Activated gamma-delta T cell (primary cell): ENCODE measurements around the gene POLR2J.
"Not testable (repeated sequence)": the region's sequence is repeated elsewhere in the genome, so short reads cannot be mapped to it uniquely, and the experiment has no call there.

ENCODE experiments used
- DNase-seq: peaks from one replicate; lab custom pipeline; 2025; lab: John Stamatoyannopoulos, UW
- total RNA-seq, 2 donors: gene quantifications; one replicate each; lab custom pipeline; 2026; lab: John Stamatoyannopoulos, UW

Gene POLR2J
- 16.1 to 20.7 reads per million in 2 donors for total RNA-seq

GRCh38 chr7:102478314-102479208, at the start of gene POLR2J:
POLR2J (minus strand) TSS chr7:102478922; CDS start chr7:102478860, 62 bp downstream.
- DNase-seq = not testable (repeated sequence)

- not testable (repeated sequence) for DNase-seq
These were observed 49.4 kb upstream of the POLR2J start for GRCh38 chr7:102527822-102528793.

- not testable (repeated sequence) for DNase-seq
These were observed 48.5 kb upstream of the POLR2J start for GRCh38 chr7:102527182-102527581.

GRCh38 chr7:102524803-102525202, 46.1 kb upstream of the POLR2J start:
- DNase-seq = not testable (repeated sequence)

- DNase-seq = not testable (repeated sequence)
These were observed 42.1 kb upstream of the POLR2J start for GRCh38 chr7:102520797-102521196.

- not testable (repeated sequence) for DNase-seq
These were observed 38.9 kb upstream of the POLR2J start, which contains the start of gene RASA4B for GRCh38 chr7:102517550-102518147. RASA4B (minus strand) TSS chr7:102517777; CDS start chr7:102517710, 67 bp downstream.

GRCh38 chr7:102516951-102517350, 38.2 kb upstream of the POLR2J start:
- DNase-seq = not testable (repeated sequence)

GRCh38 chr7:102515889-102516288, 37.2 kb upstream of the POLR2J start:
- not testable (repeated sequence) for DNase-seq

GRCh38 chr7:102514881-102515721, 36.4 kb upstream of the POLR2J start:
- not testable (repeated sequence) for DNase-seq

- not testable (repeated sequence) for DNase-seq
These were observed 34.0 kb upstream of the POLR2J start for GRCh38 chr7:102512642-102513221.

- DNase-seq = not testable (repeated sequence)
These were observed 33.3 kb upstream of the POLR2J start for GRCh38 chr7:102511860-102512522.

- DNase-seq = not testable (repeated sequence)
These were observed 31.9 kb upstream of the POLR2J start for GRCh38 chr7:102510575-102510974.

- not testable (repeated sequence) for DNase-seq
These were observed 28.8 kb upstream of the POLR2J start for GRCh38 chr7:102507410-102508088.

- not testable (repeated sequence) for DNase-seq
These were observed 26.8 kb upstream of the POLR2J start for GRCh38 chr7:102505298-102506185.

- not testable (repeated sequence) for DNase-seq
These were observed 24.4 kb upstream of the POLR2J start for GRCh38 chr7:102503141-102503540.

GRCh38 chr7:102498321-102498720, 19.6 kb upstream of the POLR2J start:
- DNase-seq = not testable (repeated sequence)

GRCh38 chr7:102497308-102497707, 18.6 kb upstream of the POLR2J start:
- DNase-seq = not testable (repeated sequence)

- not testable (repeated sequence) for DNase-seq
These were observed 18.1 kb upstream of the POLR2J start for GRCh38 chr7:102496861-102497260.
